ENCODE measurements around the gene HDAC9. TPM values are rescaled to one million over a fixed set of nuclear protein-coding genes. Genes with fewer than 3 reads are reported as not detected.

Gene HDAC9
- polyA plus RNA-seq, 1 experiment = 2.1 TPM

DNA sequence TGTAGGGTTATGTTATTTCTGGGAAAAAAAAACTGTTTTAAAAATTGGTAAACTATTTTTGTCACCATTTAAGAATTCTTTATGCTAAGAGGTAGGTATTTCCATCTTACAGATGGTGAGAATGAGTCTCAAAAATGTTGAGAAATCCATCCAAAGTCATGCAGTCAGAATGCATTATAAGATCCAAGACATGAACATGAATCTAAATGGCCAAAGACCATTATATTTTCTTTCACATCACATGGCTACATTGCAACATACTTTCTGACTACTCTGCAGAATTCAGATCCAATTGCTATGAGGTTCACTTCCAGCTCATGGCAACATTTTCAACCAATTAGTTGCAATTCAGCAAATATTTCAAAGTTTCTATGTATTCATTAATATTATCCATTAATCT, 440.7 kb downstream of the HDAC9 start:
- H3K27ac ChIP-seq (ENCODE audit: low read depth, low read length) = no peak overlapping the region
- CTCF ChIA-PET = no interaction called here
- H3K9me3 ChIP-seq (ENCODE audit: control insufficient read depth, insufficient read depth, low read length) = no peaks in the 10 kb centered on the region
- H3K27me3 ChIP-seq (ENCODE audit: control insufficient read depth, insufficient read depth, low read length) = no peaks in the 10 kb centered on the region
- TF ChIP-seq, protein P1, sequence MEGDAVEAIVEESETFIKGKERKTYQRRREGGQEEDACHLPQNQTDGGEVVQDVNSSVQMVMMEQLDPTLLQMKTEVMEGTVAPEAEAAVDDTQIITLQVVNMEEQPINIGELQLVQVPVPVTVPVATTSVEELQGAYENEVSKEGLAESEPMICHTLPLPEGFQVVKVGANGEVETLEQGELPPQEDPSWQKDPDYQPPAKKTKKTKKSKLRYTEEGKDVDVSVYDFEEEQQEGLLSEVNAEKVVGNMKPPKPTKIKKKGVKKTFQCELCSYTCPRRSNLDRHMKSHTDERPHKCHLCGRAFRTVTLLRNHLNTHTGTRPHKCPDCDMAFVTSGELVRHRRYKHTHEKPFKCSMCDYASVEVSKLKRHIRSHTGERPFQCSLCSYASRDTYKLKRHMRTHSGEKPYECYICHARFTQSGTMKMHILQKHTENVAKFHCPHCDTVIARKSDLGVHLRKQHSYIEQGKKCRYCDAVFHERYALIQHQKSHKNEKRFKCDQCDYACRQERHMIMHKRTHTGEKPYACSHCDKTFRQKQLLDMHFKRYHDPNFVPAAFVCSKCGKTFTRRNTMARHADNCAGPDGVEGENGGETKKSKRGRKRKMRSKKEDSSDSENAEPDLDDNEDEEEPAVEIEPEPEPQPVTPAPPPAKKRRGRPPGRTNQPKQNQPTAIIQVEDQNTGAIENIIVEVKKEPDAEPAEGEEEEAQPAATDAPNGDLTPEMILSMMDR (IDR thresholded peaks at IDR 0.05; ENCODE audit: low read depth, low read length) = no peak
- DNase-seq (ENCODE audit: low read depth, low spot score) = no peak
- POLR2A ChIA-PET = no interaction called here
- H3K4me3 ChIP-seq (ENCODE audit: low read depth, low read length) = no peak overlapping the region

DNA sequence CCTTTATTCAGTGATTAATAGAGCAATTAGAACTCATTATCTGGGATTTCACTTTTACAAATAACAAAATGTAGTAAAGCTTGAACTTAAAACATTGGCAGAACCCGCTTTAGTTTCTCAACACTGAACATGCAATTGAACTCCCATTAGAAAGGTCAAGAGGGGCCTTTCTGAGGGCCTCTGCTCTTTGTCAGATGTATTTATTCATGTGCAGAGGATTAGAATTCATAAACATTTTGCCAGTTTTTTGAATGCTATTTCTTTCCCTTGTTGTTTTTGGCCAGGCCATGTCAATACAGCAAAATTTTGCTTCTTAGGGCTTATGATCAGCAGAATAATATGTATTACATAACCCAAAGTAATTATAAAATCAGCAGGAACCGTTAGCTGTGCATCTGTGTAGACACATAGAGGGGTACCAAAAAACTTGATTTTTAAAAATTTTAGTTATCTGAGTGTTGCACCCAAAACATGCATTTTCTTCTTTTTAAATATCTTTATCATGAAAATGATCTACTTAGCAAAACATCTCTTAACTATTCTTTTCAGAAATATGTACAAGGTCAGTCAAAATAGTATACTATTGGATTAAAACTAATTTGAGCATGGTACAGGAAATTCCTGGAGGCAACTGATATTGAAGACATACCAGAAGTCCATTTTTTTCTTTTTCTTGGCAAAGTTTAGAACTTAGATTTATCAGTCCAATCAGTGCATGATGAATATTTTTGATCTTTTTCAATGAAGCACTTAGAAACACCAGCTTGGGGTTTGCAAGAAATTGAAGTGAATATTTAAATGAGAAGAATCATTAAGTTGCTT, 444.4 kb downstream of the HDAC9 start:
- no peak for DNase-seq (ENCODE audit: low read depth, low spot score)
- TF ChIP-seq, protein P1 (IDR thresholded peaks at IDR 0.05; ENCODE audit: low read depth, low read length) = no peak
- no peak overlapping the region for H3K4me3 ChIP-seq (ENCODE audit: low read depth, low read length)
- H3K27me3 ChIP-seq (ENCODE audit: control insufficient read depth, insufficient read depth, low read length) = no peaks in the 10 kb centered on the region
- no peaks in the 10 kb centered on the region for H3K9me3 ChIP-seq (ENCODE audit: control insufficient read depth, insufficient read depth, low read length)
- POLR2A ChIA-PET = no interaction called here
- CTCF ChIA-PET = interaction anchor here (0.9 kb wide), 1 partner anchor 10 kb away, joined by 3 read pairs; no protein-coding TSS in a partner anchor
- no peak overlapping the region for H3K27ac ChIP-seq (ENCODE audit: low read depth, low read length)

DNA sequence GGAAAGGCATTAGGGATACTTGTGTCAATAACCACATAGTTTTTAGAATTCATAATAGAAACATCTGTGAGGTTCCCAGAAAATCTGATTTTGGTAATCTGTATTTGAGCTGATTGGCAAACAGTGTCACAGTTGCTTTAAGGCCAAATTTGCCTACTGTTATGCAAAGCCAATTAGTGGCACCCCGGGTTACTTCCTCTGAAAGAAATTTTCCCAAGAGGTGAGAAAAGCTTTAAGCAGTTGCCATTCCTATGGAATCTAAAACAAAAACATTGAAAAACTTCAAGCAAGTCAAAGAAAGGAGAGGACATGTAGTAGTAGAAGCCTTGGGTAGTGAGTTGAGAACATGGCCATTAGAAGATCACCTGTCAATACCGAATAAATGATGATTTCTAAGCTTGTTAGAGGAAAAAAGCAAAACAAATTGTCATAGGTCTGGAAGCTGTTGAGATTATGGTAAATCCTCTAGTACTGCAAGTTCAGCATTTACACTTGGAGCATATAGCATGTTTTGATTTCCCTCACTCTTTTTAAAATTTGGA, 445.1 kb downstream of the HDAC9 start:
- H3K4me3 ChIP-seq (ENCODE audit: low read depth, low read length) = no peak overlapping the region
- TF ChIP-seq, protein P1 (IDR thresholded peaks at IDR 0.05; ENCODE audit: low read depth, low read length) = no peak
- H3K27ac ChIP-seq (ENCODE audit: low read depth, low read length) = no peak overlapping the region
- ChIA-PET POLR2A (no interaction called here), CTCF (interaction anchor here (0.9 to 1.4 kb wide), 2 partner anchors 9 to 350 kb away, joined by 3 to 4 read pairs; no protein-coding TSS in a partner anchor)
- no peaks in the 10 kb centered on the region for H3K27me3 ChIP-seq (ENCODE audit: control insufficient read depth, insufficient read depth, low read length)
- H3K9me3 ChIP-seq (ENCODE audit: control insufficient read depth, insufficient read depth, low read length) = no peaks in the 10 kb centered on the region
- no peak for DNase-seq (ENCODE audit: low read depth, low spot score)

GRCh38 chr7:18941207-18941606, 445.7 kb downstream of the HDAC9 start:
- POLR2A ChIA-PET = no interaction called here

More at GRCh38 chr7:18941207-18941606, 445.7 kb downstream of the HDAC9 start:
- no peak for DNase-seq (ENCODE audit: low read depth, low spot score)
- CTCF ChIA-PET = interaction anchor here (1.4 kb wide), 1 partner anchor 351 kb away, joined by 4 read pairs; no protein-coding TSS in a partner anchor
- no peaks in the 10 kb centered on the region for H3K9me3 ChIP-seq (ENCODE audit: control insufficient read depth, insufficient read depth, low read length)
- H3K27me3 ChIP-seq (ENCODE audit: control insufficient read depth, insufficient read depth, low read length) = no peaks in the 10 kb centered on the region
- H3K27ac ChIP-seq (ENCODE audit: low read depth, low read length) = no peak overlapping the region
- H3K4me3 ChIP-seq (ENCODE audit: low read depth, low read length) = no peak overlapping the region
- TF ChIP-seq, protein P1 (IDR thresholded peaks at IDR 0.05; ENCODE audit: low read depth, low read length) = no peak

Measured in AG04450 (cell line).